Nephron progenitor cell (in vitro differentiated cells): Measurements from ENCODE around the gene MIF.
A peak's percentile ranks its signal among the peaks of the same experiment; 100 is the strongest.

Source experiments
- DNase-seq: peaks from one replicate; pipeline ENCODE4 v3.0.0; 2021
- H3K27ac Mint-ChIP-seq: 2 replicates; pipeline ENCODE4 v1.8.0; 2021; ENCODE audit warnings: mild to moderate bottlenecking, moderate library complexity, mixed read lengths
- H3K27me3 Mint-ChIP-seq: 2 replicates; pipeline ENCODE4 v1.8.0; 2021; ENCODE audit warnings: mild to moderate bottlenecking, low read depth, mixed read lengths; ENCODE audit not compliant: poor library complexity
- H3K36me3 Mint-ChIP-seq: 2 replicates; pipeline ENCODE4 v1.8.0; 2021; ENCODE audit warnings: low read depth, mixed read lengths
- H3K4me1 Mint-ChIP-seq: 2 replicates; pipeline ENCODE4 v1.8.0; 2021; ENCODE audit warnings: mixed read lengths
- H3K4me3 Mint-ChIP-seq: 2 replicates; pipeline ENCODE4 v1.8.0; 2021; ENCODE audit warnings: mild to moderate bottlenecking, moderate library complexity, mixed read lengths
- H3K9me3 Mint-ChIP-seq: 2 replicates; pipeline ENCODE4 v1.8.0; 2021; ENCODE audit warnings: mild to moderate bottlenecking, moderate library complexity, mixed read lengths
- TF ChIP-seq, protein P1 (sequence below): fragments of 200-600 bp; sonication (generic); IDR thresholded peaks from 2 replicates; pipeline ENCODE4 v1.5.0; 2021; ENCODE audit warnings: antibody characterized with exemption

The MIF gene

GRCh38 chr22:23892130-23892529, 2.1 kb upstream of the MIF start:
- H3K4me1 Mint-ChIP-seq, result peaks cover 47% of the 10 kb centered on the region
- peaks cover 15% of the 10 kb centered on the region for H3K9me3 Mint-ChIP-seq
- no peaks in the 10 kb centered on the region for H3K27me3 Mint-ChIP-seq
- no peak overlapping the region for H3K27ac Mint-ChIP-seq
- peaks cover 23% of the 10 kb centered on the region for H3K36me3 Mint-ChIP-seq
- TF ChIP-seq, protein P1, sequence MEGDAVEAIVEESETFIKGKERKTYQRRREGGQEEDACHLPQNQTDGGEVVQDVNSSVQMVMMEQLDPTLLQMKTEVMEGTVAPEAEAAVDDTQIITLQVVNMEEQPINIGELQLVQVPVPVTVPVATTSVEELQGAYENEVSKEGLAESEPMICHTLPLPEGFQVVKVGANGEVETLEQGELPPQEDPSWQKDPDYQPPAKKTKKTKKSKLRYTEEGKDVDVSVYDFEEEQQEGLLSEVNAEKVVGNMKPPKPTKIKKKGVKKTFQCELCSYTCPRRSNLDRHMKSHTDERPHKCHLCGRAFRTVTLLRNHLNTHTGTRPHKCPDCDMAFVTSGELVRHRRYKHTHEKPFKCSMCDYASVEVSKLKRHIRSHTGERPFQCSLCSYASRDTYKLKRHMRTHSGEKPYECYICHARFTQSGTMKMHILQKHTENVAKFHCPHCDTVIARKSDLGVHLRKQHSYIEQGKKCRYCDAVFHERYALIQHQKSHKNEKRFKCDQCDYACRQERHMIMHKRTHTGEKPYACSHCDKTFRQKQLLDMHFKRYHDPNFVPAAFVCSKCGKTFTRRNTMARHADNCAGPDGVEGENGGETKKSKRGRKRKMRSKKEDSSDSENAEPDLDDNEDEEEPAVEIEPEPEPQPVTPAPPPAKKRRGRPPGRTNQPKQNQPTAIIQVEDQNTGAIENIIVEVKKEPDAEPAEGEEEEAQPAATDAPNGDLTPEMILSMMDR, result no peak
- H3K4me3 Mint-ChIP-seq, result peak overlapping the region; percentile 1
- no peak for DNase-seq

DNA sequence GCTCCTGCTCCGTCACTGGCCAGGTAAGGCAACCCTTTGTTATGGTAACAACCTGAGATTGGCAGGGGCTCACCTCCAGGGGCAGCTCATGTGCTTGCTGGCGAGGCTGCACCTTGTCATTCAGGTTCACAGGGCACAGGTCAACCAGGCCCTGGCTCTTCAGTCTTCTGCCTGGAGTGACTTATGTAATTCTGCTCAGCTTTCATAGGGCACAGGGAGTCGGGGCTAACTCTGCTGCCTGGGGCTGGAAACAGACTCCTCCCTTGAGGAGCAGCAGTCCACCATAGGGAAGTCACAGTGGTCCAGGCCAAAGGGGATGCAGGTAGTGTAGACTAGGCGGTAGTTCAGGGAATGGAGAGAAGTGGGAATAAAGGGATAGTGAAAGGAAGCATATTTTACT, 1.5 kb upstream of the MIF start:
- no peak for DNase-seq
- Mint-ChIP-seq H3K36me3 (peaks cover 29% of the 10 kb centered on the region), H3K4me3 (peak overlapping the region; percentile 65), H3K27me3 (no peaks in the 10 kb centered on the region), H3K9me3 (peaks cover 15% of the 10 kb centered on the region), H3K4me1 (peaks cover 52% of the 10 kb centered on the region), H3K27ac (peak overlapping the region; percentile 37)
- TF ChIP-seq, protein P1, result no peak

DNA sequence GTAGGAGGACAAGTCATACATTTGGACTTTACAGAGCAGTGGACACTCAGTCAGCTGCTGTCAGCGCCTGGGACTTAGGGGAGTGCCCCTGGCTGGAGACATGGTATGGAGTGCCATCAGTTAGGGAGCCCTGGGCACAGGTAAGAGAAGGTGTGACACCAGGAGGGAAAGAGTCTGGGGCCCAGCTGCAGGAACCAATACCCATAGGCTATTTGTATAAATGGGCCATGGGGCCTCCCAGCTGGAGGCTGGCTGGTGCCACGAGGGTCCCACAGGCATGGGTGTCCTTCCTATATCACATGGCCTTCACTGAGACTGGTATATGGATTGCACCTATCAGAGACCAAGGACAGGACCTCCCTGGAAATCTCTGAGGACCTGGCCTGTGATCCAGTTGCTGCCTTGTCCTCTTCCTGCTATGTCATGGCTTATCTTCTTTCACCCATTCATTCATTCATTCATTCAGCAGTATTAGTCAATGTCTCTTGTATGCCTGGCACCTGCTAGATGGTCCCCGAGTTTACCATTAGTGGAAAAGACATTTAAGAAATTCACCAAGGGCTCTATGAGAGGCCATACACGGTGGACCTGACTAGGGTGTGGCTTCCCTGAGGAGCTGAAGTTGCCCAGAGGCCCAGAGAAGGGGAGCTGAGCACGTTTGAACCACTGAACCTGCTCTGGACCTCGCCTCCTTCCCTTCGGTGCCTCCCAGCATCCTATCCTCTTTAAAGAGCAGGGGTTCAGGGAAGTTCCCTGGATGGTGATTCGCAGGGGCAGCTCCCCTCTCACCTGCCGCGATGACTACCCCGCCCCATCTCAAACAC, 850 bp upstream of the MIF start:
- H3K4me3 Mint-ChIP-seq, result peak overlapping the region; percentile 92
- H3K9me3 Mint-ChIP-seq, result peaks cover 15% of the 10 kb centered on the region
- peak overlapping the region; percentile 92 for H3K27ac Mint-ChIP-seq
- peaks cover 33% of the 10 kb centered on the region for H3K36me3 Mint-ChIP-seq
- DNase-seq, result no peak
- no peaks in the 10 kb centered on the region for H3K27me3 Mint-ChIP-seq
- H3K4me1 Mint-ChIP-seq, result peaks cover 56% of the 10 kb centered on the region
- TF ChIP-seq, protein P1, result no peak

- Mint-ChIP-seq H3K9me3 (peaks cover 22% of the 10 kb centered on the region), H3K4me3 (peak overlapping the region; percentile 92), H3K27ac (peak overlapping the region; percentile 85), H3K36me3 (peaks cover 46% of the 10 kb centered on the region), H3K4me1 (peaks cover 63% of the 10 kb centered on the region), H3K27me3 (no peaks in the 10 kb centered on the region)
- peak; percentile 65 for DNase-seq
- TF ChIP-seq, protein P1, result peak; percentile 36
Observed at GRCh38 chr22:23894710-23895598, 771 bp downstream of the MIF start.

GRCh38 chr22:23895599-23896144, 1.5 kb downstream of the MIF start:
- H3K4me1 Mint-ChIP-seq, result peaks cover 62% of the 10 kb centered on the region
- H3K9me3 Mint-ChIP-seq, result peaks cover 25% of the 10 kb centered on the region
- DNase-seq, result no peak
- peaks cover 51% of the 10 kb centered on the region for H3K36me3 Mint-ChIP-seq
- no peaks in the 10 kb centered on the region for H3K27me3 Mint-ChIP-seq
- peak overlapping the region; percentile 92 for H3K4me3 Mint-ChIP-seq
- TF ChIP-seq, protein P1, result no peak
- H3K27ac Mint-ChIP-seq, result peak overlapping the region; percentile 81
